Erythroblast (primary cell): ENCODE measurements around the gene CDC25C.
"Not testable (repeated sequence)": the region's sequence is repeated elsewhere in the genome, so short reads cannot be mapped to it uniquely, and the experiment has no call there.

Experiments used
- GATA1 ChIP-seq: IDR thresholded peaks from 2 replicates; pipeline ENCODE4 v1.6.1; 2011; ENCODE audit warnings: low read depth, mild to moderate bottlenecking, control low read depth, low read length, moderate library complexity
- POLR2A ChIP-seq: IDR thresholded peaks from 2 replicates; pipeline ENCODE4 v1.6.1; 2011; ENCODE audit warnings: mild to moderate bottlenecking, low read length

DNA sequence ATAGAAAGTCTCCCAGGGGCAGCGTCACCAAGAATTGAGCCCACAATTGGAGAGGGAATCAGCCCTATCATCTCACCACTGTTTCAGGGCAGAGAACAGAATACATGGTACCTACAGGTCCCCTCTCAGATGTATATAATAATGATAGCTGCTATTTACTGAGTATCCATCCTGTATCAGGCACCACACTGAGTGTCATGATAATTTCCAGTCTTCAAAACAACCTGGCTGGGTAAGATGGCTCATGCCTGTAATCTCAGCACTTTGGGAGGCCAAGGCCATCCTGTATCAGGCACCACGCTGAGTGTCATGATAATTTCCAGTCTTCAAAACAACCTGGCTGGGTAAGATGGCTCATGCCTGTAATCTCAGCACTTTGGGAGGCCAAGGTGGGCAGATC, 83.8 kb downstream of the CDC25C start:
- TF ChIP-seq GATA1, POLR2A: not testable (repeated sequence)
